ENCODE measurements around the gene SCYGR4. TPM values are rescaled to one million over a fixed set of nuclear protein-coding genes. Genes with fewer than 3 reads are reported as not detected.

The SCYGR4 gene
- total RNA-seq, 2 experiments from 2014 or later, result not detected

DNA sequence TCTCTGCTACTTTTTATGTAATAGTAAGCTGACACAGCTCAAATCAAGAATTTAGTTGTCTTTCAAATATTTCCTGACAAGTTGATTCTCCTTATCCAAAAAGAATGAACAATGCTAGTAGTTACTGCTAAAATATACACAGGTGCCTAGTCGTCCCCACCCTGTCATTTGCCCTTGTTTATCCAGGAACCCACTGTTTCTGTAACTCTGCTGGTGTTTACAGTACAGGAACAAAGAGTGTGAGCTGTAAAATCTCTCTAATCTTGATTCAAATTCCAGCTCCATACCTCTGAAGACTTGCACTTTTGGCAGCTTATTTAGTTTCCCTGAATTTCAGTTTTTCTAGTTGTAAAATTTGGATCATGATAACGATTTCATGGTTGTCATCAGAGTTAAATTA, 39.7 kb upstream of the SCYGR4 start:
- Mint-ChIP-seq H3K27me3 (peaks cover 24% of the 10 kb centered on the region), H3K4me1 (ENCODE audit: low read depth) (no peaks in the 10 kb centered on the region), H3K9me3 (peaks cover 2% of the 10 kb centered on the region), H3K27ac (no peak overlapping the region), H3K4me3 (no peak overlapping the region), H3K36me3 (ENCODE audit: low read depth) (peaks cover 2% of the 10 kb centered on the region)
- TF ChIP-seq, protein P1, sequence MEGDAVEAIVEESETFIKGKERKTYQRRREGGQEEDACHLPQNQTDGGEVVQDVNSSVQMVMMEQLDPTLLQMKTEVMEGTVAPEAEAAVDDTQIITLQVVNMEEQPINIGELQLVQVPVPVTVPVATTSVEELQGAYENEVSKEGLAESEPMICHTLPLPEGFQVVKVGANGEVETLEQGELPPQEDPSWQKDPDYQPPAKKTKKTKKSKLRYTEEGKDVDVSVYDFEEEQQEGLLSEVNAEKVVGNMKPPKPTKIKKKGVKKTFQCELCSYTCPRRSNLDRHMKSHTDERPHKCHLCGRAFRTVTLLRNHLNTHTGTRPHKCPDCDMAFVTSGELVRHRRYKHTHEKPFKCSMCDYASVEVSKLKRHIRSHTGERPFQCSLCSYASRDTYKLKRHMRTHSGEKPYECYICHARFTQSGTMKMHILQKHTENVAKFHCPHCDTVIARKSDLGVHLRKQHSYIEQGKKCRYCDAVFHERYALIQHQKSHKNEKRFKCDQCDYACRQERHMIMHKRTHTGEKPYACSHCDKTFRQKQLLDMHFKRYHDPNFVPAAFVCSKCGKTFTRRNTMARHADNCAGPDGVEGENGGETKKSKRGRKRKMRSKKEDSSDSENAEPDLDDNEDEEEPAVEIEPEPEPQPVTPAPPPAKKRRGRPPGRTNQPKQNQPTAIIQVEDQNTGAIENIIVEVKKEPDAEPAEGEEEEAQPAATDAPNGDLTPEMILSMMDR (IDR thresholded peaks at IDR 0.05), result no peak
- ATAC-seq (no peak), DNase-seq (no peak)
- CTCF ChIA-PET, result no interaction called here
- intact Hi-C loops (cut with micrococcal nuclease), result loop anchor here (10.0 kb wide), 1 partner anchor 173 kb away; no protein-coding TSS in a partner anchor
- POLR2A ChIA-PET, result no interaction called here

DNA sequence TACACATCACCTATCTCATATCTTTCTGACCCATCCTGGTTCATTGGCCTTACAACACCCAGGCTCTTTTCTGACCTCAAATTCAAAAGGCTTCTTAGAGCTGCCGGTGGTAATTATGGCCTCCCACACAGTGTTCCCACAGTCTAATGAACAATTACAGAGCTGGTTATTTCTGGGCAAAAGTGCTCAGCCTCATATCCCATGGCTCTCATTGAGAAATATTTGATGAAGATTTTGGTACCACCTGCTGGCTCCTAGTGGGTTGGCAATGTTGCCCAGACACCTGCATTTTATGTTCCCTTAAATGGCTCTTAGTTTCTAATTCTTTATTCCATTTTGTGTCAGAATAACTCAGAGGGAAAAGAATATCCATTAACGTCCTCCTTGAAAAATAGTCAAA, 38.7 kb upstream of the SCYGR4 start:
- H3K4me1 Mint-ChIP-seq (ENCODE audit: low read depth), result no peaks in the 10 kb centered on the region
- H3K27me3 Mint-ChIP-seq, result peaks cover 26% of the 10 kb centered on the region
- DNase-seq (no peak), ATAC-seq (no peak)
- TF ChIP-seq, protein P1 (IDR thresholded peaks at IDR 0.05), result no peak
- intact Hi-C loops (cut with micrococcal nuclease), result loop anchor here (10.0 kb wide), 1 partner anchor 174 kb away; no protein-coding TSS in a partner anchor
- no peak overlapping the region for H3K27ac Mint-ChIP-seq
- POLR2A ChIA-PET, result interaction anchor here (1.0 kb wide), 1 partner anchor 168 kb away, joined by 3 read pairs; no protein-coding TSS in a partner anchor
- CTCF ChIA-PET, result no interaction called here
- peaks cover 8% of the 10 kb centered on the region for H3K9me3 Mint-ChIP-seq
- no peak overlapping the region for H3K4me3 Mint-ChIP-seq
- H3K36me3 Mint-ChIP-seq (ENCODE audit: low read depth), result peaks cover 3% of the 10 kb centered on the region

DNA sequence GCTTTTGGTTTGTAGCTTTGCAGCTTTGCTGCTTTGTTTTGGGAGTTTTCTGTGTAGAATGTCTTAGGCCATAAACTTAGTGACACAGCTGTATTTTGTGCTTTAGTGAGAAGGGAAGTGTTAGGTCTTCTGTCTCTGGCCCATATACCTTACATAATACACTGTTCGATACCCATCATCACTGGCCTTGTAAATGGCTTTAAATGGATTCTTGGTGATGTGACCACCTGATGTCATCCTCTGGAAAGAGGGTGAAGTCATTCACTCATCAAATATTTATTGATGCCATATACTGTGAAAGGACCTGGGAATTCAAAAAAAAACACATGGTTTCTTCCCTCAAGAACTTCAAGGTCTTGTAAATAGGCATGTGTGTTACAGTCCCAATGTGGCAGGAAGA, 37.5 kb upstream of the SCYGR4 start:
- Mint-ChIP-seq H3K36me3 (ENCODE audit: low read depth) (peaks cover 3% of the 10 kb centered on the region), H3K4me3 (no peak overlapping the region), H3K4me1 (ENCODE audit: low read depth) (no peaks in the 10 kb centered on the region), H3K27me3 (peaks cover 30% of the 10 kb centered on the region), H3K9me3 (peaks cover 9% of the 10 kb centered on the region), H3K27ac (no peak overlapping the region)
- CTCF ChIA-PET, result no interaction called here
- TF ChIP-seq, protein P1 (IDR thresholded peaks at IDR 0.05), result no peak
- POLR2A ChIA-PET, result no interaction called here
- ATAC-seq (no peak), DNase-seq (no peak)
- intact Hi-C loops (cut with micrococcal nuclease), result loop anchor here (10.0 kb wide), 1 partner anchor 175 kb away; no protein-coding TSS in a partner anchor

DNA sequence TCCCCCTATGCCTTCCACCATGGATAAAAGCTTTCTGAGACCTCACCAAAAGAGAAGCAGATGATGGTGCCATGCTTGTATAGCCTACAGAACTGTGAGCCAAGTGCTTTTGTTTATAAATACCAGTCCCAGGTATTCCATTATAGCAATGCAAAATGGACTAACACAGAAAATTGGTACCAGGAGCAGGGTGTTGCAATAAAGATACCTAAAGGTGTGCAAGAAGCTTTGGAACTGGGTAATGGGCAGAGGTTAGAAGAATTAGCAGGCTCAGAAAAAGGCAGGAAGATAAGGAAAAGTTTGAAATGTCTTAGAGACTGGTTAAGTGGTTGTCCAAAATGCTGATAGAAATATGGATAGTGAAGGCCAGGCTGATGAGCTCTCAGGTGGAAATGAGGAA, 34.9 kb upstream of the SCYGR4 start:
- Mint-ChIP-seq H3K27ac (no peak overlapping the region), H3K4me1 (ENCODE audit: low read depth) (no peaks in the 10 kb centered on the region), H3K27me3 (peaks cover 25% of the 10 kb centered on the region), H3K4me3 (no peak overlapping the region), H3K36me3 (ENCODE audit: low read depth) (peaks cover 3% of the 10 kb centered on the region), H3K9me3 (peaks cover 9% of the 10 kb centered on the region)
- CTCF ChIA-PET, result no interaction called here
- intact Hi-C loops (cut with micrococcal nuclease), result no loop called here
- TF ChIP-seq, protein P1 (IDR thresholded peaks at IDR 0.05), result no peak
- POLR2A ChIA-PET, result no interaction called here
- ATAC-seq (no peak), DNase-seq (no peak)

DNA sequence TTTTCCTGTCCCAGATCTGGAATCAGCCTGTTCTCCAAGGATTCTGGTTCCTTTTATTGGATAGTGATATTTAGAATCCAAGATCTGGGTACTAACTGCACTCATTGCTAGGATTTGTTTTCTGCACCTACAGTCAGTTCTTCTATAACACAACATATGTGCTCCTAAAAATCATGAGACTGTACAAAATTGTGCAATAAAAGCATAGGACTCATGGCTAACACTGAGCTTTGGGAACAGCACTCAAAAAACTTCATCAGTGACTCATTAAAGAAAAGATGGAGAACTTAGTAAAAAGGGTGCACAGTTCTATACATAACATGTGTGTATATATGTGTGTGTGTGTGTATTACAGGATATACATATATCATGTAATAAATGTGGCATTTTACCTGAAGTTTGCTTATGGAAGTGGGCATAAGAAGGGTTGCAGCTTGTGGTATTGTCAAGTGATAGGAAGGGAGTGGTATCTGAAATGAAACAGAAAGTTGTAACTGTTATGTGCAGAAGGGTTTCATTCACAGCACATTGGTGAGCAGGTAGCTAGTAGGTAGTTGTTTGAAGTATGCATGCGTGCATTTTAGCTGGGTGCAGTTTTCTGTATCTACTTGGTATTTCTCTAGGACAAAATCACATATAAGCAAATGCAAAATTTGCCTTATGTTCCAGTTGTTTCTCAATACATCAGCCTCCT, 24.5 kb upstream of the SCYGR4 start:
- Mint-ChIP-seq H3K27me3 (peaks cover 26% of the 10 kb centered on the region), H3K27ac (no peak overlapping the region), H3K36me3 (ENCODE audit: low read depth) (no peaks in the 10 kb centered on the region), H3K9me3 (peaks cover 1% of the 10 kb centered on the region), H3K4me3 (no peak overlapping the region), H3K4me1 (ENCODE audit: low read depth) (peaks cover 3% of the 10 kb centered on the region)
- TF ChIP-seq, protein P1 (IDR thresholded peaks at IDR 0.05), result no peak
- intact Hi-C loops (cut with micrococcal nuclease), result no loop called here
- POLR2A ChIA-PET, result no interaction called here
- DNase-seq, result no peak
- ATAC-seq, result no peak
- CTCF ChIA-PET, result no interaction called here

Measured in activated CD8-positive, alpha-beta T cell treated with anti-CD3 and anti-CD28 coated beads for 36 hours (primary cell).